Measurements from ENCODE around the gene ZCCHC7. TPM values are rescaled to one million over a fixed set of nuclear protein-coding genes. Genes with fewer than 3 reads are reported as not detected.

The ZCCHC7 gene
- 13.8 and 14.8 TPM in 2 replicates for total RNA-seq

DNA sequence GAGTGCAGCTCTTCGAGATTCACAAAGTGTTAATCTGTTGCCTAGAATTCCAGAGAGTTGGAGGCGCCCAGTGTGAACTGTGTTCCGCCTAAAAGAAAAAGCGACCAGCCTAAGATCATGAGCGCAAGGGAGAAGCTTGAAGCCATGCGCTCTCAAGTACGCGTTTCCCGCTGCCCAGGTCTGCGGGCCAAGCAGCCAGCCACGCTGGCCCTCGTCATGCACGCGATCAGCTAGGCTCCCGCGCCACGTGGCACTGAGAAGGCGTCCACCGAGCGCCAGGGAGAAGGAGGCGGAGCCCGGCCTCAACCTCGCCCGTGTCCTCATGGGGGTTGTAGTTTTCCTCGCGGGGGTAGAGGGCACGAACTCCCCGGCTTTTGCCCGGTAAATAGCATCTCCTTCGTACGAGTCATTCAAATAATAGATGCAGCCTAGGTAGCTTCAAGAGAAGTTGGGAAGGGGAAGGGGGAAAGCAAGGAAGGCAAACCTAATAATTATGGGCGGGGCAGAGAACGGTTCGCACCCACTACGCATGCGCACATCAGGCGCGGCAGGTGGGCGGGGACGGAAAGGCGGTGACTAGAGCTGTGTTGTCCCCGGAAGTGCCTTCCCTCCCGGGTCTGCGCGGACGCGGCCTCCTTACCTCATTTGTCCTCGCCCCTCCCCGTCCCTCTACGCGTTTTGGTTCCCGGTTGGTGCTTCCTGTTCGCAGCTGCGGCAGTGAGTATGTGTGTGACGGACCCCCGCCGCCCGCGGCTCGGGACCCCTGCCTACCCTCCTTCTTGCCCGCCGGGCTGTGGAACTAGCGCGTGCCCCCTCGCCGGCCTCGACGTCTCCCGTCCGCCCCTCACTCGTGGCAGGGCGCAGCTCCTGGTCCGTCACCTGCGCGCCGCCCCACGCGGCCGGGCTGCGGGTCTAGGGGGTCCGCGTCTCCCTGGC is at the start of gene ZCCHC7:
Gene ZCCHC7 (plus strand): TSS at position 668 of the 936 bp plus-strand sequence.

Other genes with a start within 250 kb of the ZCCHC7 start
- gene PAX5, start 86.3 kb upstream of the ZCCHC7 start, total RNA-seq, result not detected in 2 replicates